Caco-2 (cell line): ENCODE data around the gene DYNC2LI1. TPM values are rescaled to one million over a fixed set of nuclear protein-coding genes. Genes with fewer than 3 reads are reported as not detected.

ENCODE experiments used
- BruUV-seq: library from RNA; stranded (reverse); fragments of 400-500 nt; replicated peaks from 2 replicates; lab custom pipeline; 2021; lab: Mats Ljungman, UMichigan
- CTCF ChIA-PET: fragments of 300-600 bp; sonication (Branson Sonifier 250); formaldehyde crosslinking; loops from one replicate; lab custom pipeline; 2022; ENCODE audit warnings: antibody characterized with exemption; lab: Charles Lee
- POLR2A ChIA-PET: fragments of 300-600 bp; sonication (Branson Sonifier 250); formaldehyde crosslinking; loops from one replicate; lab custom pipeline; 2022; ENCODE audit warnings: antibody characterized with exemption; lab: Charles Lee
- DNase-seq, 2 experiments: peaks; one replicate each; pipeline versions ENCODE4 v3.0.0 to v3.0.0-alpha.2; 2020 to 2022
- H3K27me3 ChIP-seq: replicated peaks from 2 replicates; pipeline ENCODE4 v1.6.0; 2011; ENCODE audit warnings: low read length; ENCODE audit not compliant: control insufficient read depth, insufficient read depth
- H3K36me3 ChIP-seq: 2 replicates; pipeline ENCODE4 v1.5.1; 2011; ENCODE audit warnings: low read length; ENCODE audit not compliant: control insufficient read depth, insufficient read depth
- H3K4me1 ChIP-seq: fragments of 250-450 bp; sonication (Bioruptor Pico); 2 replicates; pipeline ENCODE4 v1.5.1; 2020; ENCODE audit warnings: mild to moderate bottlenecking
- H3K4me3 ChIP-seq: 2 replicates; pipeline ENCODE4 v1.5.1; 2011; ENCODE audit warnings: low read depth, mild to moderate bottlenecking, control low read depth, low read length
- H3K9me3 ChIP-seq: fragments of 250-450 bp; sonication (Bioruptor Pico); 2 replicates; pipeline ENCODE4 v1.5.1; 2020; ENCODE audit warnings: mild to moderate bottlenecking, moderate library complexity
- H3K27ac Mint-ChIP-seq: one replicate; pipeline ENCODE4 v1.8.0; 2022; ENCODE audit warnings: mixed read lengths; ENCODE audit not compliant: unreplicated experiment
- H3K27me3 Mint-ChIP-seq: one replicate; pipeline ENCODE4 v1.8.0; 2022; ENCODE audit warnings: mixed read lengths; ENCODE audit not compliant: insufficient read depth, unreplicated experiment
- H3K36me3 Mint-ChIP-seq: one replicate; pipeline ENCODE4 v1.8.0; 2022; ENCODE audit warnings: mild to moderate bottlenecking, mixed read lengths; ENCODE audit not compliant: insufficient read depth, unreplicated experiment
- H3K4me1 Mint-ChIP-seq: one replicate; pipeline ENCODE4 v1.8.0; 2022; ENCODE audit warnings: low read depth, mixed read lengths; ENCODE audit not compliant: unreplicated experiment
- H3K4me3 Mint-ChIP-seq: one replicate; pipeline ENCODE4 v1.8.0; 2022; ENCODE audit warnings: mild to moderate bottlenecking, moderate library complexity, mixed read lengths; ENCODE audit not compliant: unreplicated experiment
- H3K9me3 Mint-ChIP-seq: one replicate; pipeline ENCODE4 v1.8.0; 2022; ENCODE audit warnings: mixed read lengths; ENCODE audit not compliant: unreplicated experiment
- intact Hi-C: fragments of 100-400 bp; cut with micrococcal nuclease; formaldehyde crosslinking; loops from one replicate; pipeline ENCODE4 v1.10.0; 2022; ENCODE audit not compliant: unreplicated experiment
- total RNA-seq: library from RNA; stranded (reverse); gene quantifications from 2 replicates; pipeline ENCODE4 v1.2.3, GENCODE V29; 2022
- TF ChIP-seq, protein P1 (sequence below), 2 experiments: fragments of 200-600 bp in 1 of 2; IDR thresholded peaks; 1 replicate in 1 of 2; 2 replicates in 1 of 2; pipeline versions ENCODE4 v1.5.1 to v1.8.0; 2011 to 2022; ENCODE audit warnings: antibody characterized with exemption in 1 of 2, control low read depth in 1 of 2, inconsistent platforms in 1 of 2, low read depth in 1 of 2, low read length in 1 of 2, mild to moderate bottlenecking in 1 of 2, moderate library complexity in 1 of 2; ENCODE audit not compliant: insufficient read depth in 1 of 2, severe bottlenecking in 1 of 2, unreplicated experiment in 1 of 2

DYNC2LI1 gene
- total RNA-seq, 1 experiment from 2014 or later, result 8.3 TPM

- no peak for DNase-seq
- CTCF ChIA-PET, result no interaction called here
- no peak overlapping the region for H3K4me3 ChIP-seq
- no peaks in the 10 kb centered on the region for H3K9me3 Mint-ChIP-seq
- BruUV-seq, result no TSS peak
- H3K27me3 ChIP-seq, result no peaks in the 10 kb centered on the region
- no peaks in the 10 kb centered on the region for H3K9me3 ChIP-seq
- H3K4me1 Mint-ChIP-seq, result no peaks in the 10 kb centered on the region
- no peaks in the 10 kb centered on the region for H3K27me3 Mint-ChIP-seq
- H3K4me3 Mint-ChIP-seq, result no peak overlapping the region
- H3K36me3 ChIP-seq, result no peaks in the 10 kb centered on the region
- no peak overlapping the region for H3K27ac Mint-ChIP-seq
- TF ChIP-seq, protein P1, sequence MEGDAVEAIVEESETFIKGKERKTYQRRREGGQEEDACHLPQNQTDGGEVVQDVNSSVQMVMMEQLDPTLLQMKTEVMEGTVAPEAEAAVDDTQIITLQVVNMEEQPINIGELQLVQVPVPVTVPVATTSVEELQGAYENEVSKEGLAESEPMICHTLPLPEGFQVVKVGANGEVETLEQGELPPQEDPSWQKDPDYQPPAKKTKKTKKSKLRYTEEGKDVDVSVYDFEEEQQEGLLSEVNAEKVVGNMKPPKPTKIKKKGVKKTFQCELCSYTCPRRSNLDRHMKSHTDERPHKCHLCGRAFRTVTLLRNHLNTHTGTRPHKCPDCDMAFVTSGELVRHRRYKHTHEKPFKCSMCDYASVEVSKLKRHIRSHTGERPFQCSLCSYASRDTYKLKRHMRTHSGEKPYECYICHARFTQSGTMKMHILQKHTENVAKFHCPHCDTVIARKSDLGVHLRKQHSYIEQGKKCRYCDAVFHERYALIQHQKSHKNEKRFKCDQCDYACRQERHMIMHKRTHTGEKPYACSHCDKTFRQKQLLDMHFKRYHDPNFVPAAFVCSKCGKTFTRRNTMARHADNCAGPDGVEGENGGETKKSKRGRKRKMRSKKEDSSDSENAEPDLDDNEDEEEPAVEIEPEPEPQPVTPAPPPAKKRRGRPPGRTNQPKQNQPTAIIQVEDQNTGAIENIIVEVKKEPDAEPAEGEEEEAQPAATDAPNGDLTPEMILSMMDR (IDR thresholded peaks at IDR 0.05; ENCODE audit: insufficient read depth in 1 of 2, low read depth in 1 of 2, low read length in 1 of 2, severe bottlenecking in 1 of 2, unreplicated experiment in 1 of 2), result no peak
- no peaks in the 10 kb centered on the region for H3K4me1 ChIP-seq
- H3K36me3 Mint-ChIP-seq, result no peaks in the 10 kb centered on the region
- POLR2A ChIA-PET, result no interaction called here
- intact Hi-C loops, result no loop called here
These were observed 66.1 kb downstream of the DYNC2LI1 start for GRCh38 chr2:43839776-43840564.

DNA sequence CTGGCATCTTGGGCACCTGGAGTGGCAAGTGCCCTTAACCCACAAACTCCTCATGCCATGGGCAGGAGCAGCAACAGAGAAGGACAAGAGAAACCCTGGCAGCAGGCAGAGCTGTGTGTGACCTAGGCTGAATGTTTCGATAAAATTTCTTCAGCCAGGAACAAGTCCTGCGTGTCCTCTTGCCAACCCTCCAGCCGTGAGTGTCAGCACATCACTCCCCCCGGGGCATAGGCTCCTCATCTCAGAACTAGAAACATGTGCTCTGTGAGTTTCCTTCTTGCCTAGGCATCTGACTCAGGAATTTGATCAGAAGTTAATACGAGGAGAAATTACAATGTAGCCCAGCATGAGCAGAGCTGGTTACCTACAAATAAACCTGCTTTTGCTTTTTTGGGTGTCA lies 67.1 kb downstream of the DYNC2LI1 start:
- no peaks in the 10 kb centered on the region for H3K4me1 ChIP-seq
- H3K36me3 ChIP-seq, result no peaks in the 10 kb centered on the region
- DNase-seq, result no peak
- Mint-ChIP-seq H3K9me3 (no peaks in the 10 kb centered on the region), H3K27ac (no peak overlapping the region), H3K36me3 (no peaks in the 10 kb centered on the region), H3K27me3 (no peaks in the 10 kb centered on the region), H3K4me3 (no peak overlapping the region), H3K4me1 (no peaks in the 10 kb centered on the region)
- H3K4me3 ChIP-seq, result no peak overlapping the region
- TF ChIP-seq, protein P1 (IDR thresholded peaks at IDR 0.05; ENCODE audit: insufficient read depth in 1 of 2, low read depth in 1 of 2, low read length in 1 of 2, severe bottlenecking in 1 of 2, unreplicated experiment in 1 of 2), result no peak
- POLR2A ChIA-PET, result no interaction called here
- CTCF ChIA-PET, result no interaction called here
- no TSS peak for BruUV-seq
- no peaks in the 10 kb centered on the region for H3K9me3 ChIP-seq
- intact Hi-C loops, result no loop called here
- H3K27me3 ChIP-seq, result no peaks in the 10 kb centered on the region

DNA sequence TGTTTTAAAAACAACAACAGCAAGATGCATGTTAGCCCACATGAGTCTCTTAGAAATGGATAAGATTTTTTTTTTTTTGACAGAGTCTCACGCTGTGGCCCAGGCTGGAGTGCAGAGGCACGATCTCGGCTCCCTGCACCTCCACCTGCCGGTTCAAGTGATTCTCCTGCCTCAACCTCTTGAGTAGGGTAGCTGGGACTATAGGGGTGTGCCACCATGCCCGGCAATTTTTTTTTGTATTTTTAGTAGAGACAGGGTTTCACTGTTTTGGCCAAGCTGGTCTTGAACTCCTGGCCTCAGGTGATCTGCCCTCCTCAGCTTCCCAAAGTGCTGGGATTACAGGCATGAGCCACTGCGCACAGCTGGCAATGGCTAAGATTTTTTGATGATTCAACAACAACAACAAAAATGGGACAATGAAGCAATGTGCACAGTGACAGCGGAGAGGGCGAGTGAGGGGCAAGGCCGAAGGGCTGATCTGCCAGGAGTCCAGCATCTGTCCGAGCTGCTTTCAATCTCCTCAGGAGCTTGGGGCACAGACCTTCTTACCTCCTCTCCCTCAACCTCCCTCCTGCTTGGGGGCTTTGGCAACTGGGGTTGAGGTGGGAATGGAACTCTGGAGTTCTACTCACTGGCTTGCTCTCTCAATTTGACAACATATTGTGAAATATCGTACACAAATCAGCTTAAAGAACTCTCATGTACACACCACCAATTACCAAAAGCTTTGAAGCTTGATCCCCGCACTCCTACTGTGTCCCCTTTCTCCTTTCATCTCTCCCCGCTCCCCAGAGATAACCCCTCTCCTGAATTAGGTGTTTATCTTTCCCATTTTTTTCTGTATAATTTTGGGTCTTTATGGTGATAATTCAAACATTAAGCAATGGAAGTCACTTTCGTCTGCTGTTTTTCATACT lies 68.4 kb downstream of the DYNC2LI1 start:
- Histone ChIP-seq H3K4me3 (no peak overlapping the region), H3K9me3 (no peaks in the 10 kb centered on the region), H3K36me3 (no peaks in the 10 kb centered on the region), H3K4me1 (no peaks in the 10 kb centered on the region), H3K27me3 (no peaks in the 10 kb centered on the region)
- no peak overlapping the region for H3K4me3 Mint-ChIP-seq
- H3K27me3 Mint-ChIP-seq, result no peaks in the 10 kb centered on the region
- no peak for DNase-seq
- TF ChIP-seq, protein P1 (IDR thresholded peaks at IDR 0.05; ENCODE audit: insufficient read depth in 1 of 2, low read depth in 1 of 2, low read length in 1 of 2, severe bottlenecking in 1 of 2, unreplicated experiment in 1 of 2), result no peak
- POLR2A ChIA-PET, result no interaction called here
- no TSS peak for BruUV-seq
- no peak overlapping the region for H3K27ac Mint-ChIP-seq
- CTCF ChIA-PET, result interaction anchor here (0.5 to 0.6 kb wide), 2 partner anchors 40 to 206 kb away, joined by 4 to 5 read pairs; no protein-coding TSS in a partner anchor
- H3K9me3 Mint-ChIP-seq, result no peaks in the 10 kb centered on the region
- H3K36me3 Mint-ChIP-seq, result no peaks in the 10 kb centered on the region
- H3K4me1 Mint-ChIP-seq, result no peaks in the 10 kb centered on the region
- intact Hi-C loops, result no loop called here
